ENCODE results near the gene FOXJ3. TPM values are rescaled to one million over a fixed set of nuclear protein-coding genes. Genes with fewer than 3 reads are reported as not detected.

The FOXJ3 gene
- total RNA-seq, 1 experiment from 2014 or later = 51.4 TPM

GRCh38 chr1:42334240-42335049 lies 590 bp downstream of the FOXJ3 start:
- DNase-seq = peak; percentile 40
- Mint-ChIP-seq H3K4me3 (ENCODE audit: low read depth, unreplicated experiment) (peak overlapping the region; percentile 89), H3K27me3 (ENCODE audit: unreplicated experiment) (no peaks in the 10 kb centered on the region), H3K4me1 (ENCODE audit: low read depth, unreplicated experiment) (peaks cover 39% of the 10 kb centered on the region), H3K36me3 (ENCODE audit: insufficient read depth, unreplicated experiment) (peaks cover 33% of the 10 kb centered on the region), H3K27ac (ENCODE audit: unreplicated experiment) (peak overlapping the region; percentile 66), H3K9me3 (ENCODE audit: low read depth, unreplicated experiment) (no peaks in the 10 kb centered on the region)
- intact Hi-C loops (cut with micrococcal nuclease; ENCODE audit: unreplicated experiment) = no loop called here
- BruUV-seq (replicated peaks) = no TSS peak
- CTCF ChIA-PET = interaction anchor here (0.5 to 1.3 kb wide), 2 partner anchors 37 to 128 kb away, joined by 3 read pairs; no protein-coding TSS in a partner anchor
- TF ChIP-seq CTCF (IDR thresholded peaks at IDR 0.05; ENCODE audit: unreplicated experiment) = no peak

GRCh38 chr1:42333662-42334239 lies 1.3 kb downstream of the FOXJ3 start:
- Mint-ChIP-seq H3K4me1 (ENCODE audit: low read depth, unreplicated experiment) (peaks cover 33% of the 10 kb centered on the region), H3K4me3 (ENCODE audit: low read depth, unreplicated experiment) (peak overlapping the region; percentile 89), H3K27me3 (ENCODE audit: unreplicated experiment) (no peaks in the 10 kb centered on the region), H3K36me3 (ENCODE audit: insufficient read depth, unreplicated experiment) (peaks cover 33% of the 10 kb centered on the region), H3K9me3 (ENCODE audit: low read depth, unreplicated experiment) (no peaks in the 10 kb centered on the region), H3K27ac (ENCODE audit: unreplicated experiment) (peak overlapping the region; percentile 66)
- CTCF ChIA-PET = interaction anchor here (0.5 to 1.3 kb wide), 2 partner anchors 37 to 127 kb away, joined by 3 read pairs; no protein-coding TSS in a partner anchor
- no peak for TF ChIP-seq CTCF (IDR thresholded peaks at IDR 0.05; ENCODE audit: unreplicated experiment)
- intact Hi-C loops (cut with micrococcal nuclease; ENCODE audit: unreplicated experiment) = no loop called here
- DNase-seq = no peak
- BruUV-seq (replicated peaks) = TSS peak; percentile 41

- H3K36me3 Mint-ChIP-seq (ENCODE audit: insufficient read depth, unreplicated experiment) = peaks cover 33% of the 10 kb centered on the region
- intact Hi-C loops (cut with micrococcal nuclease; ENCODE audit: unreplicated experiment) = no loop called here
- CTCF ChIA-PET = no interaction called here
- no peak overlapping the region for H3K27ac Mint-ChIP-seq (ENCODE audit: unreplicated experiment)
- H3K27me3 Mint-ChIP-seq (ENCODE audit: unreplicated experiment) = no peaks in the 10 kb centered on the region
- H3K9me3 Mint-ChIP-seq (ENCODE audit: low read depth, unreplicated experiment) = no peaks in the 10 kb centered on the region
- TF ChIP-seq CTCF (IDR thresholded peaks at IDR 0.05; ENCODE audit: unreplicated experiment) = no peak
- peaks cover 33% of the 10 kb centered on the region for H3K4me1 Mint-ChIP-seq (ENCODE audit: low read depth, unreplicated experiment)
- no TSS peak for BruUV-seq (replicated peaks)
- DNase-seq = no peak
- H3K4me3 Mint-ChIP-seq (ENCODE audit: low read depth, unreplicated experiment) = peak overlapping the region; percentile 89
These were observed 2.2 kb downstream of the FOXJ3 start for GRCh38 chr1:42332877-42333276.

- Mint-ChIP-seq H3K4me1 (ENCODE audit: low read depth, unreplicated experiment) (peaks cover 35% of the 10 kb centered on the region), H3K27ac (ENCODE audit: unreplicated experiment) (no peak overlapping the region), H3K9me3 (ENCODE audit: low read depth, unreplicated experiment) (no peaks in the 10 kb centered on the region), H3K4me3 (ENCODE audit: low read depth, unreplicated experiment) (no peak overlapping the region), H3K36me3 (ENCODE audit: insufficient read depth, unreplicated experiment) (peaks cover 19% of the 10 kb centered on the region), H3K27me3 (ENCODE audit: unreplicated experiment) (no peaks in the 10 kb centered on the region)
- no peak for DNase-seq
- CTCF ChIA-PET = interaction anchor here (1.5 kb wide), 1 partner anchor 10 kb away, joined by 3 read pairs; no protein-coding TSS in a partner anchor
- BruUV-seq (replicated peaks) = no TSS peak
- intact Hi-C loops (cut with micrococcal nuclease; ENCODE audit: unreplicated experiment) = no loop called here
- TF ChIP-seq CTCF (IDR thresholded peaks at IDR 0.05; ENCODE audit: unreplicated experiment) = no peak
These were observed 4.8 kb downstream of the FOXJ3 start for GRCh38 chr1:42330215-42330614.

Measured in Calu3 (cell line).